NCI-H1694 (cell line): ENCODE results near the gene OR10A5.
"Not testable (repeated sequence)": the region's sequence is repeated elsewhere in the genome, so short reads cannot be mapped to it uniquely, and the experiment has no call there.

ENCODE experiments used
- DNase-seq: peaks from one replicate; lab custom pipeline; 2025; lab: John Stamatoyannopoulos, UW

The OR10A5 gene, protein sequence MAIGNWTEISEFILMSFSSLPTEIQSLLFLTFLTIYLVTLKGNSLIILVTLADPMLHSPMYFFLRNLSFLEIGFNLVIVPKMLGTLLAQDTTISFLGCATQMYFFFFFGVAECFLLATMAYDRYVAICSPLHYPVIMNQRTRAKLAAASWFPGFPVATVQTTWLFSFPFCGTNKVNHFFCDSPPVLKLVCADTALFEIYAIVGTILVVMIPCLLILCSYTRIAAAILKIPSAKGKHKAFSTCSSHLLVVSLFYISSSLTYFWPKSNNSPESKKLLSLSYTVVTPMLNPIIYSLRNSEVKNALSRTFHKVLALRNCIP

DNA sequence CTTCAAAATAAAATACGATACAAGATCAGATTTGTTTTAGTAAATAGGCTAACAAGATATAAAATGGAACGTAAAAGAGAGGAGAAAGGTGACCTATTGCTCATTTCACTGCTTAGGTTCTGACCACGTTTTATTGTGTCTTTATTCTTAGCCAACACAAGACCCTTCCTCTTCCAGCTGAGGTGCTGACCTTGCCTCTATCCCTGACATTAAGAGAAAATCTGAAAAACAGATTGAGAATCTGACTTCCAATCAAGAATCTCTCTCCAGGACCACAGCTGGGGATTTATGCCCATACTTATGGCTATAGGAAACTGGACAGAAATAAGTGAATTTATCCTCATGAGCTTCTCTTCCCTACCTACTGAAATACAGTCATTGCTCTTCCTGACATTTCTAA lies at the start of gene OR10A5:
Gene OR10A5, plus strand, starts transcription at position 301 of the 400 bp plus-strand sequence. Its CDS starts 0 bp downstream, at position 301.
- no peak for DNase-seq

DNA sequence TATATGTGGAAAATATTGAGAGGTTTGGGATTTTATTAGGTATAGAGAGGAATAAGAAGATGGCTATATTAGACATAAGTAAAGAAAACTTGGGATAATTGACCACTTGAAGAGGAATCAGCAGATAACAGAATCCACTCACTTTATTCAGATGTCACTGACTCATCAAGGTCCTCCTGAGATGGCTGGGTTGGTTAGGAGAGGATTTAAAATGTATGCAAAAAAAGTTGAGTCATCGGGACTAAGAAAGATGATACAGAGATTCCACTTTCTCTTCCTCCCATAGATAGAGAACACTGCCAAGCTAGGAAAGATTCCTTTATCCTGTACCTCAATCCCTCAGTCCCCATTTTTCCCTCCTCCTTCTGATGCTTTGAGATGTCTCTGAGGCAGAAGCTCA lies 46.1 kb upstream of the OR10A5 start, which contains the start of gene OR6A2:
Gene OR6A2, minus strand, starts transcription at position 288 of the 400 bp plus-strand sequence. CDS start 3,981 bp downstream, outside the sequence.
- DNase-seq, result no peak

DNA sequence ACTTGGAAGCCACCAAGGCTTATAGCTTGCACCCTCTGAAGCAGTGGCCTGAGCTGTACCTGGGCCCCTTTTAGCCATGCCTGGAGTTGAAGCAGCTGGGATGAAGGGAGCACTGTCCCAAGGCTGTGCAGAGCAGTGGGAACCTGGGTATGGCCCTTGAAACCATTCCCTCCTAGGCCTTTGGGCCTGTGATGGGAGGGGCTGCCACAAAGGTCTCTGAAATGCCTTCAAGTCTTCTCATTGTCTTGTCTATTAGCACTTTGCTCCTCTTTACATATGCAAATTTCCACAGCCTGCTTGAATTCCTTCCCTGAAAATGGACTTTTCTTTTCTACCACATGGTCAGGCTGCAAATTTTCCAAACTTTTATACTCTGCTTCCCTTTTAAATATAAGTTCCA lies 44.4 kb upstream of the OR10A5 start:
- not testable (repeated sequence) for DNase-seq

DNA sequence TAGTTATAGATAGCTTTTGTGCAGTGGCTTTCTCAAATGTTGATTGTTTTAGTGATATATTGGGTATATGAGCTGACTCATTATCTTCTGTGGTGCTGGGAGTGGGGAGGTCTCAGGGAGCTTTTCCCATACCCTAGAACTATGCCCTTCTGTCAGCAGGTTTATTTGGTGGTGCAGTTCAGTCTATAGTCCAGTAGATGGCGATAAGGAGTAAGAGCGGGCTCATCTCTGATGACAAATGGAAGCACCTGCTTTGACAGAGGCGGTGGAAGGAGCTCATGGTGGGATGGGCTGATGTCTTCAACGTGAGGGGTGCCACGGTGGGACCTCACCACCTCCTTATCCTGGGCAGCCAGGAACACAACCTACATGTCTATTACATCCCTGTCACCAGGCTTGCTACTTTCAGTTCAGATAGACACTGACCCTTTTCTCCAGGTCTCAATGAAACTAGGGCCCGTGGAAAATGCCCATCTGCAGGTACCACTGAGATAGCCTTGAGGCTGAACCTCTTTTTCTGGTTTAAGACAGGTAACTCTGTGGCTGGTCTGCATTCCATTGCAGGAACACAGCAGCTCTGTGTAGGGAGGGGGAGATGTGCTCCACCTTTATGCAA lies 33.0 kb upstream of the OR10A5 start:
- DNase-seq, result peak; percentile 33

DNA sequence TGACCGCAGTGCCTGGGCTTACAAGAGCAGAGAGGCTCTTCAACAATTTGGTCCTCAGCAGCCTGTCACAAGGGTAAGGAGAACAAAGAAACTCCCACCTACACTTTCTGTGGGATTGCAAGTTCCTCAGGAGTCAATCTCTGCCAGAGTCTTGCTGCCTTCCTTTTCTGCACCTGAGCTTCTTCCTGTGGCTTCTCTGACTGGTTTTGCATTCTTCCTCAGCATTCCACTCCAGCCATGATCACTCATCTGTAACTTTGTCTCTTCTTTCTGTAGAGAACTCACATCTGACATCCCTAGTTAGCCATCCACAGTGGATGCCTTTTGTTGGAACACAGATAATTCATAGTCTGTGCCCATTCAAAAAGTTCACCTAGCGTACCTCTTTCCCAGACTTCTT lies 31.8 kb upstream of the OR10A5 start:
- DNase-seq, result no peak

DNA sequence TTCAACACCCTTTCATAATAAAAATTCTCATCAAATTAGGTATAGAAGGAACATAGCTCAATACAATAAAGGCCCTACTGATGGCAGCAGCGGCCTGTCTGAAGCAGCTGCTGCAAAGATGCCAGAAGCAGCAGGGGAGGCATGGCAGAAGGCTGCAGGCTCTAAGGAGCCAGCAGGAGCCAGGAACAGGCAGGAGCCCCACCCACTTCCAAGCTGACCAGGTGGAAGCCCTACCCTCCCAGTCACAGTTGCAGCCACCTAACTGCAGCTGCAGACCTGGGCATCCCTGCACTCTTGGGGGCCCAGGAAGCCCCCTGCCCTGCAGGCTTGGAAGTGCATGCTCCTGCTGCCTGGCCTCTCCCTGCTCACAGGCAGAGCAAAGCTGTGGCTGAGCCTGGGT lies 27.8 kb upstream of the OR10A5 start:
- no peak for DNase-seq

DNA sequence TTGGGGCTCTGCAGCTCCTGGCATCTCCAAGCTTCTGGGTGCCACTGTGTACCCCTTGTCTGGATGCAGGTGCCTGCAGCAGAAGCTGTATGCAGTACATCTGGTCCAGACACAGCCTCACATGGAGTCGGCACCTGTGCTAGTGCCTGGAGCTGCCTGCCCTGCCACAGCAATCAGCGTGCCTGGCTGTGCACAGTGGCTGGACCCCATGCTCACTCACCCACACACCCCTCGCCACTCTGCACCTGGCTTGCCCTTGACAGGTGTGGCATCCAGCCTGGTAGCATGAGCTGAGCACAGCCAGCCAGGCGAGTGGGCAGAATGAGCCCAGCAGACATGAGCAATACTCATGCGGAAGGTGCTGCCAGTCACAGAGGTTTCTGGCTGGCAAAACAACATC lies 26.5 kb upstream of the OR10A5 start:
- DNase-seq, result no peak

DNA sequence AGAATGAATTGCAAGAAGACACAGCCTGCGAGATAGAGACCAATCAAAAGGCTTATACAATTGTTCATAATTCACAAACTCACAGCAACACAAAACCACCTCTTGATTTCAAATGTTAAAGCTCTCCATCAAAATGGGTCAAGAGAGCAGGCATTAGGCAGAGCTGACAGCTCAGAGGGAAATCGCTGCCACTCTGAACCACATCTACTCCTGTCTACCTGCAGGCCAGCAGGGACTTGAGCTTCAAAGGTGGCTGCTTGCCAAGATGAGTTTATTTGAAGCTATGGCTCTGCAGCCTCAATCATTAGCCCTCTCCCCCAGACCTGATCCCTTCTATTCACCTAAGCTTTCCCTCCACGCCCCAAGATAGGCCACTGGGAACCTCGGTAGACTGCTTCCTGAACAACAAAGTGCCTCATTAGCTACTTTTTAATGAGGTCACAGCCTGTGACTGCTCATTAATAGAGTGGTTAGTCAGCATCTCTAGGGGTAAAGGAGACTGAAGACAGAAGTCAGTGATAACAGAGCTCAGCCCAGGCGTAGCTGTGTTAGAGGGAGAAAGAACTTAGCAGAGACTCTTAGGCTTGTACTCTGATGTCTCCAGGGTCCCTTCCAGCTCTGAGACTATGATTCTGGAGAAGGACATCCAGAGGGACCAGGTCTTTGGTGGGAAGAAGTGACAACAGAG lies 21.2 kb upstream of the OR10A5 start:
- no peak for DNase-seq

DNA sequence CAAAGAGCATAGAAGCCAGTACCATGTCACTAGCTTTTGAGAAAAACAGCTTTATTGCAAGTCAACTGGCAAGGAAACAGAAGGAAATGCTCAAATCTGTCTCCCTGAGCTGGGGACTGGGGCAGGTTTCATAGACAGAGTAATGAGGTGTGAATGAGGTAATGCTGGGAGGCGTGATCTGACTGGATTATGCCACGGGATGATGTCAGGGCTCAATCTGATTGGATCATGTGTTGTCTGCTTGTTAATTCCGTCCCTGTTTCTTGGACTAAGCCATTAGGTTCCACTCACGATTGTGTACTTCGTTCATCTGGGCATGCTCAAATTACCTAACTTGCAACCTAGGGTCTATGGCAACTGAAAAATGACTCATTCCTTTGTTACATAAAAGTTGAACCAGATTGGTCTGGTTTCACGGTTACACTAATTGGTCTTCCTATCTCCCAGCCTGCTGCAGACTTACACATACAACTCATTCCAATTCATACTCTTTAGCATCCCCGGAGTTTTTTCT lies 20.2 kb upstream of the OR10A5 start:
- no peak for DNase-seq

DNA sequence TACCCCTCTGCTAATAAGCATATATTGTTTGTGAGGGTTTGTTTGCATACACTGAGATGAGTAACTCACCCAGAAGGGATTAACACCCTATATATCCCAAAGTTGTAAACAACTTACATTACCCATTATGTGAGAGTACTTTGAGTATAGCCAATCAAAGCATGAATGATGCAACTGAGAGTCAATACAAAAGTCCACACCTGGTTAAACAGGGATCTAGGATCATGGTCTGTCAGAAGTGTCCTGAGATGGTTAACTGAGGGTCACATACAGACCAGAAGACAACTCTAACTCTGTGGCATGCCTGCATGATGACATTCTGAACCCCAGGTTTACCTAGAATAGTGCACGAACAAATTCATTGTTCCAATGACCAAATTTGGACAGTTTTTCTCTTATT lies 17.4 kb upstream of the OR10A5 start:
- no peak for DNase-seq

DNA sequence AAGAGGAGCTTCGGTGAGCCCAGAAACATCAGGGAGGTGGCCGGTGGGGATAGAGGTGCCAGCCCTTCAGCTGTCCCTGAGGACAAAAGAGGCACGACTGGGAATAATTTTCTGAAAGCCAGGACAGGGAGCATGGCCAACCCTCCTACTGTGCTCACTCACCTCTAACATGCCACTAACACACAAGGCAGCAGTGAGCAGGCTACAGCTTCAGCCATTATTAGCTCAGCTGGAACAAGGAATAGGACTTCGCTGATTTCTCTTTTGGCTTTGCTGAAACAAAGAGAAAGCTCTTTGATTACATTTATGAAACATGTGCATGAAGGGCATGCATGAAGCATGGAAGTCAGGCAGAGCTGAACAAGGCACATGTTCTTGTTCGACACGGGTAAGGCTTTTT lies 12.1 kb upstream of the OR10A5 start:
- no peak for DNase-seq

DNA sequence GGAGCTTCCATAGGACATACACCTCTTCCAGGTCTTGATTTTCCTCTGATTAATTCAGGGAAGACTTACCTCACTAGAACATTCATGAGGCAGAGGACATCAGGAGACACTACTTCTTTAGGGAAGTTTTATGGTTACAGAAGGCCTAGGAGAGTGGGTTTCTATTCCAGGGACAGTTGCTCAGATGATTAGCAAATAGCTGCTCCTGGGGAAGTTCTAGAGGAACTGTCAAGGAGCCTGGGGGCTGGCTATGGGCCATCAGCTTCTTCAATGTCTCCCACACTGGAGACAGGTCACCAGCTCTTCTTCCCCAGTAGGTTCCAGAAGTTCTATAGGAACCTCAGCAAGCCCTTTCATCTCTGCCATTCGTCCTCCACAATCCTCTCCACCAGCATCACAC lies 11.5 kb upstream of the OR10A5 start:
- DNase-seq, result no peak

DNA sequence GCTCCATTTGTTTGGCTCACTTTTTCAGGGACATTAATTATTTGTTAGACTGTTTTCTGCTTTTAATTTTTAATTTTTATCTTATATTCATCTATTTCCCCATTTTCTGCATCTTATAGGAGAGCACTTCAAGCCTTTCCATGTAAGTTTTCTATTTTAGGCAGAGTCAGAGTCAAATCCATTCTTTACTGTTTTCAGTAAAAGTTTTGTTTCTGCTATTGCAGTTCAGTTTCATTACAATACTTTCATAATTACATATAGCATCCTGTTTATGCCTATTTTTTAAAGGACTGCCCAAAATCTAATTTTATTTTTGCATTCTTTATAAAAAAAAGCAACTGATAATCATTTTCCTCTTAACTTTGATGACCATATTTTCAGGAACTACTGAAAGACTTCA lies 3.8 kb upstream of the OR10A5 start:
- no peak for DNase-seq

DNA sequence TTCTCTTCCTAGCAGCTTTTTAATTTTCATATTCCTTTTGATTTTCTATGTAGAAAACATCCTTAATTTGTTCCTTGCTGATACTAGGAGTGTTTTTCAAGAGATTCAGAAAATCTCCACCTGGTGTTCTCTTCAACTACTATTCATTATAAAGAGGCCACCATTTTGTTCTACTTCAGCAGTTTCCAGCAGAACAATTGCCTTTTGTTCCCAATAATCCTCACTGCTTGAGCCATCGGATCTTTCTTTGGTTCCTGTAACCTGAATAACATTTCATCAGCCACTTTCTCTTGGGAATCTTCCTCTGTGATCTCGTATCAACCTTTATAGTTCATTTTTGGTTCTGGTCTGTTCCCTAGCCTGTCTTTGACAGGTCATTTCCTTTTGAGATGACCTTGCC lies 1.8 kb upstream of the OR10A5 start:
- DNase-seq, result no peak

DNA sequence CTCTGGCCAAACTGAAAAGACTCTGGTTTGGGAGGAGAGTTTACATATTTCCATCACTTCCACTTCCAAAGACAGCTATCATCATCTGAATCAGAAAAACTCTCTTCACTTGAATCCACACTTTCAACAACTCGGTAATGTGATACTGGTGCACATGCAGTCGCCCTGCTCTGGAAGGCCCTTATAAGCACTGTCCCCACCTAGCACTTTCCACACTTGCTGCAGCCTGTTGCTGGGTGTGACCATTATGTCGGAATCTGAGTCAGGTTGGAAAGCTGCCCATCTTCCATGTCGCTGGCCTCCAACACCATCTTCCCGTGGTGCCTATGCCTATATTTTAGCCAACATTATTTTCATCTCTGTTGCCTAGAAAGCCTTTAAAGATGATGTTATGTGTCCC lies 1.1 kb upstream of the OR10A5 start:
- DNase-seq, result no peak

DNA sequence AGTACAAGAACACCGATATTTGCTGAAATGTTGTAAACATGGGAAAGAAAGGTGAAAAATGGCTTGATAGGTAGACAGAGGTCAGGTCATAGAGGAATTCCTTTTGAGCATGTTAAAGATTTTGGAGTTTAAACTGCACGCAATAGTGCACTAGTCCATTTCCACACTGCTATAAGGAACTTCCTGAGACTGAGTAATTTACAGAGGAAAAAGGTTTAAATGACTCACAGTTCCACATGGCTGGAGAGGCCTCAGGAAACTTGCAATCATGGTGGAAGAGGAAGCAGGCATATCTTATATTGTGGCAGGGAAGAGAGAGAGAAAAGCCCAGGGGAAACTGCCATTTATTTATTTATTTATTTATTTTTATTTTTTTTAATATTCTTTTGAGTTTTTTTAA lies 5.0 kb downstream of the OR10A5 start:
- DNase-seq, result no peak

DNA sequence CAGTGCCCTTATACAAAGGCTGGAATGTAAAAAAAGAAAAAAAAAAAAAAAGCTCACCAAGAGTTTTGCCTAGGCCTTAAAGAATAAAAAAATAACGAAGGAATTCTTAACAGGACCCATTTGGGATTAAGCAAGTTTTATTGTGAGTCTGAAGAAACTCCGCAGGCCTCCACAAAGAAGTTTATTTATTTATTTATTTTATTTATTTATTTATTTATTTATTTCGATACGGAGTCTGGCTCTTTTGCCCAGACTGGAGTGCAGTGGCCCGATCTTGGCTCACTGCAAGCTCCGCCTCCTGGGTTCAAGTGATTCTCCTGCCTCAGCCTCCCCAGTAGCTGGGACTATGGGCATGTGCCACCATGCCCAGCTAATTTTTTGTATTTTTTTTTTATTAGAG lies 9.3 kb downstream of the OR10A5 start:
- DNase-seq, result not testable (repeated sequence)

DNA sequence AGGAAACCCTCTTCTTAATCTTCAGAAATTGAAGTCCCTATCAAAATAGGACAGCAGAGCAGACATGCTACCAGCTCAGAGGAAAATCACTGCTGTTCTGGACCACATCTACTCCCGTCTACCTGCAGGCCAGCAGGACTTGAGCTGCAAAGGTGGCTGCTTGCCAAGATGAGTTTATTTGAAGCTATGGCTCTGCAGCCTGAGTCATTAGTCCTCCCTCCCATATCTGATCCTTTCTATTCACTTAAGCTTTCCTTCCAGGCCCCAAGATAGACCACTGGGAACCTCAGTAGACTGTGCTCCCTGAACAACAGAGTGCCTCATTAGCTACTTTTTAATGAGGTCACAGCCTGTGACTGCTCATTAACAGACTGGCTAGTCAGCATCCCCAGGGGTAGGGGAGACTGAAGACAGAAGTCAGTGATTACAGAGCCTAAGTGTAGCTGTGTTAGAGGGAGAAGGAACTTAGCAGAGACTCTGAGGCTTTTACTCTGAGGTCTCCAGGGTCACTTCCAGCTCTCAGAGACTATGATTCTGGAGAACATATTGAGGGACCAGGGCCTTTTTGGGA lies 10.6 kb downstream of the OR10A5 start:
- no peak for DNase-seq

DNA sequence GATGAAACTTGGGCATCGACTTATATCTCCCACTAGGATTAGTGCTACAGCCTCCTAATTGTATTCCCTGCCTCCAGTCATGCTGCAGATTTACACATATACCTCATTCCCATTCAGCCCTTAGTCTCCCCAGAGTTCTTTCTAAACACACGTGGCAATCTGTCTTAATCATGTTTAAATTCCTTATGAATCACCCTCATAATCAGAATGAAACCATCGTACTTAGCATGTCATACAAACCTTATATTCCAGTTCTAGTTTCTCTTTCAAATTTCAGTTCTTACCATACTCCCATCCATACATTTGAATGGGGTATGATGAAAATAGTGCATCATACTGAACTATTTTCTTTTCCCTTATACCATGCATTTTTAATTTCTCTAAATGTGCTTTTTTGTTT lies 11.4 kb downstream of the OR10A5 start:
- no peak for DNase-seq

DNA sequence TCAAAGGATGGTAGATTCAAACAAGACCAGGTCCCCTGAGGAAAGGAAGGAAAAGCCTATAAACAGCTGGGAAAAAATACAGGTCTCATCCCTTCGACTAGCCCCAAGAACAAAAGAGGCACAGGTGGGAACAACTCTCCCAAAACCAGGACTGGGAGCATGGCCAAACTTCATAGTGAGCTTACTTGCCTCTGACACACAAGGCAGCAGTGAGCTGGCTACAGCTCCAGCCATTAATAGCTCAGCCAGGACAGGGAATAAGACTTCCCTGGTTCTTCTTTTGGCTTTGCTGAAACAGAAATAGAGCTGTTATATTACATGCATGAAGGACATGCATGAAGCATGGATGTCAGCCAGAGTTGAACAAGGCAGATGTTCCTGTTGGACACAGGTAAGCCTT lies 17.5 kb downstream of the OR10A5 start, which contains the start of gene OR10A2:
Gene OR10A2, plus strand, starts transcription at position 97 of the 400 bp plus-strand sequence. CDS start 6,698 bp downstream, outside the sequence.
- DNase-seq, result no peak

DNA sequence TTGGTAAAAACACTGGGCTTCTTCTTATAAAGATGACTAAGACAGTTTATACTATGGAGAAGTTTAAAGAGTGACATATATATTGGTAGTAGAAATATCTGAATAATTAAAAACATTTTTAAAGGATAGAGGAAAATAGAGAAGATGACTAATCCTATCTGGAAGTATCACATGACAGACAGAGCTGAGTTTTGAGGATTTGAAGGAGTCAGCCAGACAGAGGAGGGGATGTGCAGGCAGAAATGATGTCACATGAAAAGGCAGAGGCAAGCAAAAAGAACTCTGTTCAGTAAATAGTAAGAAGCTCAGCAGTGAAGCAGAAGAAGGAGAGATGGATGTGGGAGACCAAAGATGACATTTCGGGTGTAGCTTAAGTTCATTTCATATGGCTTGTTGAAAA lies 19.0 kb downstream of the OR10A5 start:
- DNase-seq, result no peak

DNA sequence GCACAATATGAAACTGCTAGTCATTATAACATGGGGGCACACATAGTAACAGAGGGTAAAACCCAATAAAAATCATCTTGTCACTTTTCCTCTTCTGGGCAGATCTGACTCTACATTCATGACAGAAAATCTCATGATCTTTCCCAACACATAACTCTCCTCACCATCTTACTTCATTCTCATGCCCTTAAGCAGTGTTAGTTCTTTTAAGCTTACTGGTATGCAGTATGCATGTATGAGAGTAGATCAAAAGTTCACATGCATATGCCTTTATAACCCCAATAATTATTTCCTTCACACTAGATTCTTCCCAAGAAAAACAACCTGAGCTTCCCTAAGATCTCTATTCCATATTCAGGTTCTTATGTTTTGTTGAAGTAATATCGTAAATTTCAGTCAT lies 25.8 kb downstream of the OR10A5 start:
- no peak for DNase-seq

DNA sequence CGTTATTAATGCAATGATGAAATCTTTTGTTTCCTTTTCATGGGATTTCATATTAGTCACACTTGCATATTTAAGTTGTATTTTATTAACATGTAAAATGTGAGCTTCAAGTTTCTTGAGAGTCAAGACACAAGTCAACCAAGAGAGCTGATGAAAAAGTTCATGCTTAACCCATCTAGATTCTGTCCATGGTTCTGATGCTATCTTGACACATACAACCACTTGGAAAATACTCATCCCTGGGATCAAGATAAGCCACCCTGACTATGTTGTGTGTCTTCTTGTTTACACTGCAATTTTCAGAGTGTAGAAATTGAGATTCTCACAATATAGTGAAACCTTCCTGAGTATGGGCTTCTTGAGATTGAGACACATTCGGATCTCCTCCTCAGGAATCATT lies 30.3 kb downstream of the OR10A5 start:
- no peak for DNase-seq
